Measurements from ENCODE around the gene C2CD4C.

- TF ChIP-seq CTCF (IDR thresholded peaks at IDR 0.05) (no peak), EP300 (IDR thresholded peaks at IDR 0.05) (no peak)
These were observed 1.4 kb upstream of the C2CD4C start for GRCh38 chr19:410243-410781.

Measured in upper lobe of left lung (tissue), 4 donors.